Uterus (tissue), 2 donors: Measurements from ENCODE around the gene STK11.

ENCODE experiments used
- CTCF ChIP-seq, 4 experiments: fragments of 200-600 bp in 2 of 4; fragments of 450-650 bp in 2 of 4; sonication (generic) in 2 of 4; IDR thresholded peaks; one replicate each; pipeline ENCODE4 v1.5.1; 2016 to 2019; ENCODE audit warnings: antibody characterized with exemption in 4 of 4, mild to moderate bottlenecking in 2 of 4, moderate library complexity in 1 of 4
- POLR2A ChIP-seq, 2 donors: fragments of 450-650 bp; IDR thresholded peaks; one replicate each; pipeline ENCODE4 v1.6.1; 2016; ENCODE audit warnings: antibody characterized with exemption in 2 of 2, mild to moderate bottlenecking in 1 of 2, moderate library complexity in 1 of 2

DNA sequence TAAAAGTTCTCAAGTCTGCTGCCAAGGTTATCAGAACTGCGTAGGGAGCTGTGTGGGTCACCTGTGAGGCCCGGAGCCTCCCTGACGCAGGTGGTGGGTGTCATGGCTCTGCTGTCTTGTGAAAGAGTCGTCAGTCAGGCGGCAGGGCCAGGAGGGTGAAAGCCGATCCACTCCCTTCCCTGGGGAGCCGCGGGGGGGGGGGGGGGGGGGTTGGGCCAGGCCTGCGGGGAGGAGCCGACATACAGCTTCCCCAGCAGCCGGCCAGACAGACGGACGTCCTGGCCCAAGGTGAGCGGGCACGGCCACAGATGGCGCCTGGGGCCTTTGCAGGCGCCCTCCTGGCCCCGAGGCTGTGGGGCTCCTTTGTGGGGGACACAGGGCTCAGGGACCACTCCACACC, 43.9 kb upstream of the STK11 start:
- TF ChIP-seq CTCF (IDR thresholded peaks at IDR 0.05) (no peak), POLR2A (IDR thresholded peaks at IDR 0.05) (no peak)
